WTC11 (cell line): ENCODE results near the gene LATS2. TPM values are rescaled to one million over a fixed set of nuclear protein-coding genes. Genes with fewer than 3 reads are reported as not detected.
A peak's percentile ranks its signal among the peaks of the same experiment; 100 is the strongest.

ENCODE experiments used
- ATAC-seq: fragments of 200-7000 bp; cut with Tn5 transposase; 2 replicates; pipeline ENCODE4 v1.10.0; 2021; ENCODE audit warnings: mild to moderate bottlenecking, moderate library complexity
- CTCF ChIA-PET: fragments of 300-600 bp; sonication (Branson Sonifier 250); formaldehyde crosslinking; loops from one replicate; lab custom pipeline; 2021; ENCODE audit warnings: antibody characterized with exemption; lab: Charles Lee
- POLR2A ChIA-PET: fragments of 350-600 bp; sonication (Branson Sonifier 250); formaldehyde crosslinking; loops from one replicate; lab custom pipeline; 2021; ENCODE audit warnings: antibody characterized with exemption; lab: Charles Lee
- DNase-seq: peaks from one replicate; pipeline ENCODE4 v3.0.0; 2021; ENCODE audit warnings: low spot score
- H3K27ac Mint-ChIP-seq: 2 replicates; pipeline ENCODE4 v1.8.0; 2021; ENCODE audit warnings: mixed read lengths
- H3K27me3 Mint-ChIP-seq: 2 replicates; pipeline ENCODE4 v1.8.0; 2021; ENCODE audit warnings: low read depth, mild to moderate bottlenecking, moderate library complexity, mixed read lengths
- H3K36me3 Mint-ChIP-seq: 2 replicates; pipeline ENCODE4 v1.8.0; 2021; ENCODE audit warnings: mixed read lengths
- H3K4me1 Mint-ChIP-seq: 2 replicates; pipeline ENCODE4 v1.8.0; 2022; ENCODE audit warnings: mixed read lengths
- H3K4me3 Mint-ChIP-seq: 2 replicates; pipeline ENCODE4 v1.8.0; 2021; ENCODE audit warnings: mild to moderate bottlenecking, moderate library complexity, mixed read lengths
- H3K9me3 Mint-ChIP-seq: 2 replicates; pipeline ENCODE4 v1.8.0; 2021; ENCODE audit warnings: mixed read lengths
- CREM ChIP-seq: sonication (generic); formaldehyde crosslinking; IDR thresholded peaks from 2 replicates; pipeline ENCODE4 v1.8.1; 2022; ENCODE audit warnings: mild to moderate bottlenecking, missing genetic modification reagents, moderate library complexity
- ETV6 ChIP-seq: sonication (generic); formaldehyde crosslinking; IDR thresholded peaks from 2 replicates; pipeline ENCODE4 v1.8.1; 2022; ENCODE audit warnings: mild to moderate bottlenecking, missing genetic modification reagents
- FOXP1 ChIP-seq: sonication (generic); formaldehyde crosslinking; IDR thresholded peaks from 2 replicates; pipeline ENCODE4 v1.8.0; 2022; ENCODE audit warnings: missing genetic modification reagents, mild to moderate bottlenecking, moderate library complexity, borderline replicate concordance
- HMGA2 ChIP-seq: fragments of 250-450 bp; sonication (Bioruptor Pico); IDR thresholded peaks from 2 replicates; pipeline ENCODE4 v1.4.0; 2021; ENCODE audit warnings: mild to moderate bottlenecking, moderate library complexity
- IRF2 ChIP-seq: sonication (generic); formaldehyde crosslinking; IDR thresholded peaks from 2 replicates; pipeline ENCODE4 v1.8.0; 2022; ENCODE audit warnings: low read depth, missing genetic modification reagents, borderline replicate concordance
- PRRX2 ChIP-seq: fragments of 250-450 bp; sonication (Bioruptor Pico); IDR thresholded peaks from 2 replicates; pipeline ENCODE4 v1.8.0; 2021; ENCODE audit warnings: mild to moderate bottlenecking
- ZNF263 ChIP-seq: sonication (generic); formaldehyde crosslinking; IDR thresholded peaks from 2 replicates; pipeline ENCODE4 v1.8.1; 2022; ENCODE audit warnings: low read depth, mild to moderate bottlenecking, moderate library complexity, missing genetic modification reagents
- ZNF416 ChIP-seq: fragments of 250-450 bp; sonication (Bioruptor Pico); IDR thresholded peaks from 2 replicates; pipeline ENCODE4 v1.9.0; 2021; ENCODE audit warnings: mild to moderate bottlenecking, inconsistent platforms
- total RNA-seq: library from RNA; stranded (reverse); gene quantifications from 3 replicates; pipeline ENCODE4 v1.2.3, GENCODE V29; 2021
- TF ChIP-seq, protein P1 (sequence below): sonication (generic); formaldehyde crosslinking; IDR thresholded peaks from 2 replicates; pipeline ENCODE4 v1.8.0; 2022; ENCODE audit warnings: mild to moderate bottlenecking, missing genetic modification reagents
- TF ChIP-seq, protein P2 (sequence below): sonication (generic); formaldehyde crosslinking; IDR thresholded peaks from 2 replicates; pipeline ENCODE4 v1.8.0; 2022; ENCODE audit warnings: missing genetic modification reagents
- TF ChIP-seq, protein P3 (sequence below): sonication (generic); formaldehyde crosslinking; IDR thresholded peaks from 2 replicates; pipeline ENCODE4 v1.8.1; 2022; ENCODE audit warnings: missing genetic modification reagents, borderline replicate concordance
- TF ChIP-seq, protein P4 (sequence below): sonication (generic); formaldehyde crosslinking; IDR thresholded peaks from 2 replicates; pipeline ENCODE4 v1.8.1; 2023; ENCODE audit warnings: mild to moderate bottlenecking, missing genetic modification reagents
- TF ChIP-seq, protein P5 (sequence below): sonication (generic); formaldehyde crosslinking; IDR thresholded peaks from 2 replicates; pipeline ENCODE4 v1.8.0; 2023; ENCODE audit warnings: missing genetic modification reagents, mild to moderate bottlenecking, borderline replicate concordance
- TF ChIP-seq, protein P6 (sequence below): fragments of 250-450 bp; sonication (Bioruptor Pico); IDR thresholded peaks from 2 replicates; pipeline ENCODE4 v2.1.2; 2022; ENCODE audit warnings: mild to moderate bottlenecking, moderate library complexity
- TF ChIP-seq, protein P7 (sequence below): sonication (generic); formaldehyde crosslinking; IDR thresholded peaks from 2 replicates; pipeline ENCODE4 v1.8.1; 2023; ENCODE audit warnings: mild to moderate bottlenecking, missing genetic modification reagents, moderate library complexity

The LATS2 gene
- total RNA-seq, 1 experiment from 2014 or later, result 28.9 TPM

DNA sequence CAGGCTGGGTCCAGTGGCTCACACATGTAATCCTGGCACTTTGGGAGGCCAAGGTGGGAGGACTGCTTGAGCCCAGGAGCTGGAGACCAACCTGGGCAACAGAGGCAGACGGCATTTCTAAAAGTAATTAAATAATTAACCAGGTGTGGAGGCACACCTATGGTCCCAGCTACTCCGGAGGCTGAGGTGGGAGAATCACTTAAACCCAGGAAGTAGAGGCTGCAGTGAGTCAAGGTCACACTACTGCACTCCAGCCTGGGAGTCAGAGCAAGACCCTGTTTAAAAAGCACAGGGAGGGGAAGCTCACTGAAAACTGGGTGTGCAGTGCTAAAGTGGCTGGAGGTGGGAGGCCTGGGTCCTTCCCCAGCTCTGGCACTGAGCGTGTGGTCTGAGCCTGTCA is 9.7 kb downstream of the LATS2 start:
- ChIA-PET POLR2A (interaction anchor here (1.8 kb wide), 1 partner anchor 8 kb away, joined by 4 read pairs; no protein-coding TSS in a partner anchor), CTCF (no interaction called here)
- H3K36me3 Mint-ChIP-seq, result 0 out of 2 replicates have a peak, but pooled peaks cover 6% of the 10 kb centered on the region
- ATAC-seq (no peak), DNase-seq (no peak)
- no peak overlapping the region for H3K4me3 Mint-ChIP-seq
- H3K27ac Mint-ChIP-seq, result peak overlapping the region; percentile 44
- no peaks in the 10 kb centered on the region for H3K27me3 Mint-ChIP-seq
- H3K9me3 Mint-ChIP-seq, result no peaks in the 10 kb centered on the region
- peaks cover 65% of the 10 kb centered on the region for H3K4me1 Mint-ChIP-seq
- TF ChIP-seq, protein P1, sequence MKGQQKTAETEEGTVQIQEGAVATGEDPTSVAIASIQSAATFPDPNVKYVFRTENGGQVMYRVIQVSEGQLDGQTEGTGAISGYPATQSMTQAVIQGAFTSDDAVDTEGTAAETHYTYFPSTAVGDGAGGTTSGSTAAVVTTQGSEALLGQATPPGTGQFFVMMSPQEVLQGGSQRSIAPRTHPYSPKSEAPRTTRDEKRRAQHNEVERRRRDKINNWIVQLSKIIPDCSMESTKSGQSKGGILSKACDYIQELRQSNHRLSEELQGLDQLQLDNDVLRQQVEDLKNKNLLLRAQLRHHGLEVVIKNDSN (CRISPR knock-in tag), result no peak
- TF ChIP-seq, protein P2, sequence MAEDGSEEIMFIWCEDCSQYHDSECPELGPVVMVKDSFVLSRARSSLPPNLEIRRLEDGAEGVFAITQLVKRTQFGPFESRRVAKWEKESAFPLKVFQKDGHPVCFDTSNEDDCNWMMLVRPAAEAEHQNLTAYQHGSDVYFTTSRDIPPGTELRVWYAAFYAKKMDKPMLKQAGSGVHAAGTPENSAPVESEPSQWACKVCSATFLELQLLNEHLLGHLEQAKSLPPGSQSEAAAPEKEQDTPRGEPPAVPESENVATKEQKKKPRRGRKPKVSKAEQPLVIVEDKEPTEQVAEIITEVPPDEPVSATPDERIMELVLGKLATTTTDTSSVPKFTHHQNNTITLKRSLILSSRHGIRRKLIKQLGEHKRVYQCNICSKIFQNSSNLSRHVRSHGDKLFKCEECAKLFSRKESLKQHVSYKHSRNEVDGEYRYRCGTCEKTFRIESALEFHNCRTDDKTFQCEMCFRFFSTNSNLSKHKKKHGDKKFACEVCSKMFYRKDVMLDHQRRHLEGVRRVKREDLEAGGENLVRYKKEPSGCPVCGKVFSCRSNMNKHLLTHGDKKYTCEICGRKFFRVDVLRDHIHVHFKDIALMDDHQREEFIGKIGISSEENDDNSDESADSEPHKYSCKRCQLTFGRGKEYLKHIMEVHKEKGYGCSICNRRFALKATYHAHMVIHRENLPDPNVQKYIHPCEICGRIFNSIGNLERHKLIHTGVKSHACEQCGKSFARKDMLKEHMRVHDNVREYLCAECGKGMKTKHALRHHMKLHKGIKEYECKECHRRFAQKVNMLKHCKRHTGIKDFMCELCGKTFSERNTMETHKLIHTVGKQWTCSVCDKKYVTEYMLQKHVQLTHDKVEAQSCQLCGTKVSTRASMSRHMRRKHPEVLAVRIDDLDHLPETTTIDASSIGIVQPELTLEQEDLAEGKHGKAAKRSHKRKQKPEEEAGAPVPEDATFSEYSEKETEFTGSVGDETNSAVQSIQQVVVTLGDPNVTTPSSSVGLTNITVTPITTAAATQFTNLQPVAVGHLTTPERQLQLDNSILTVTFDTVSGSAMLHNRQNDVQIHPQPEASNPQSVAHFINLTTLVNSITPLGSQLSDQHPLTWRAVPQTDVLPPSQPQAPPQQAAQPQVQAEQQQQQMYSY, result no peak
- TF ChIP-seq ETV6 (CRISPR knock-in tag) (no peak), HMGA2 (no peak), CREM (CRISPR knock-in tag) (no peak), FOXP1 (CRISPR knock-in tag) (no peak), ZNF263 (no peak), IRF2 (CRISPR knock-in tag) (no peak), PRRX2 (no peak), ZNF416 (CRISPR knock-in tag) (no peak)
- TF ChIP-seq, protein P3, sequence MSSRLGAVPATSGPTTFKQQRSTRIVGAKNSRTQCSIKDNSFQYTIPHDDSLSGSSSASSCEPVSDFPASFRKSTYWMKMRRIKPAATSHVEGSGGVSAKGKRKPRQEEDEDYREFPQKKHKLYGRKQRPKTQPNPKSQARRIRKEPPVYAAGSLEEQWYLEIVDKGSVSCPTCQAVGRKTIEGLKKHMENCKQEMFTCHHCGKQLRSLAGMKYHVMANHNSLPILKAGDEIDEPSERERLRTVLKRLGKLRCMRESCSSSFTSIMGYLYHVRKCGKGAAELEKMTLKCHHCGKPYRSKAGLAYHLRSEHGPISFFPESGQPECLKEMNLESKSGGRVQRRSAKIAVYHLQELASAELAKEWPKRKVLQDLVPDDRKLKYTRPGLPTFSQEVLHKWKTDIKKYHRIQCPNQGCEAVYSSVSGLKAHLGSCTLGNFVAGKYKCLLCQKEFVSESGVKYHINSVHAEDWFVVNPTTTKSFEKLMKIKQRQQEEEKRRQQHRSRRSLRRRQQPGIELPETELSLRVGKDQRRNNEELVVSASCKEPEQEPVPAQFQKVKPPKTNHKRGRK (CRISPR knock-in tag), result no peak
- TF ChIP-seq, protein P4, sequence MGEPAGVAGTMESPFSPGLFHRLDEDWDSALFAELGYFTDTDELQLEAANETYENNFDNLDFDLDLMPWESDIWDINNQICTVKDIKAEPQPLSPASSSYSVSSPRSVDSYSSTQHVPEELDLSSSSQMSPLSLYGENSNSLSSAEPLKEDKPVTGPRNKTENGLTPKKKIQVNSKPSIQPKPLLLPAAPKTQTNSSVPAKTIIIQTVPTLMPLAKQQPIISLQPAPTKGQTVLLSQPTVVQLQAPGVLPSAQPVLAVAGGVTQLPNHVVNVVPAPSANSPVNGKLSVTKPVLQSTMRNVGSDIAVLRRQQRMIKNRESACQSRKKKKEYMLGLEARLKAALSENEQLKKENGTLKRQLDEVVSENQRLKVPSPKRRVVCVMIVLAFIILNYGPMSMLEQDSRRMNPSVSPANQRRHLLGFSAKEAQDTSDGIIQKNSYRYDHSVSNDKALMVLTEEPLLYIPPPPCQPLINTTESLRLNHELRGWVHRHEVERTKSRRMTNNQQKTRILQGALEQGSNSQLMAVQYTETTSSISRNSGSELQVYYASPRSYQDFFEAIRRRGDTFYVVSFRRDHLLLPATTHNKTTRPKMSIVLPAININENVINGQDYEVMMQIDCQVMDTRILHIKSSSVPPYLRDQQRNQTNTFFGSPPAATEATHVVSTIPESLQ (CRISPR knock-in tag), result no peak
- TF ChIP-seq, protein P5, sequence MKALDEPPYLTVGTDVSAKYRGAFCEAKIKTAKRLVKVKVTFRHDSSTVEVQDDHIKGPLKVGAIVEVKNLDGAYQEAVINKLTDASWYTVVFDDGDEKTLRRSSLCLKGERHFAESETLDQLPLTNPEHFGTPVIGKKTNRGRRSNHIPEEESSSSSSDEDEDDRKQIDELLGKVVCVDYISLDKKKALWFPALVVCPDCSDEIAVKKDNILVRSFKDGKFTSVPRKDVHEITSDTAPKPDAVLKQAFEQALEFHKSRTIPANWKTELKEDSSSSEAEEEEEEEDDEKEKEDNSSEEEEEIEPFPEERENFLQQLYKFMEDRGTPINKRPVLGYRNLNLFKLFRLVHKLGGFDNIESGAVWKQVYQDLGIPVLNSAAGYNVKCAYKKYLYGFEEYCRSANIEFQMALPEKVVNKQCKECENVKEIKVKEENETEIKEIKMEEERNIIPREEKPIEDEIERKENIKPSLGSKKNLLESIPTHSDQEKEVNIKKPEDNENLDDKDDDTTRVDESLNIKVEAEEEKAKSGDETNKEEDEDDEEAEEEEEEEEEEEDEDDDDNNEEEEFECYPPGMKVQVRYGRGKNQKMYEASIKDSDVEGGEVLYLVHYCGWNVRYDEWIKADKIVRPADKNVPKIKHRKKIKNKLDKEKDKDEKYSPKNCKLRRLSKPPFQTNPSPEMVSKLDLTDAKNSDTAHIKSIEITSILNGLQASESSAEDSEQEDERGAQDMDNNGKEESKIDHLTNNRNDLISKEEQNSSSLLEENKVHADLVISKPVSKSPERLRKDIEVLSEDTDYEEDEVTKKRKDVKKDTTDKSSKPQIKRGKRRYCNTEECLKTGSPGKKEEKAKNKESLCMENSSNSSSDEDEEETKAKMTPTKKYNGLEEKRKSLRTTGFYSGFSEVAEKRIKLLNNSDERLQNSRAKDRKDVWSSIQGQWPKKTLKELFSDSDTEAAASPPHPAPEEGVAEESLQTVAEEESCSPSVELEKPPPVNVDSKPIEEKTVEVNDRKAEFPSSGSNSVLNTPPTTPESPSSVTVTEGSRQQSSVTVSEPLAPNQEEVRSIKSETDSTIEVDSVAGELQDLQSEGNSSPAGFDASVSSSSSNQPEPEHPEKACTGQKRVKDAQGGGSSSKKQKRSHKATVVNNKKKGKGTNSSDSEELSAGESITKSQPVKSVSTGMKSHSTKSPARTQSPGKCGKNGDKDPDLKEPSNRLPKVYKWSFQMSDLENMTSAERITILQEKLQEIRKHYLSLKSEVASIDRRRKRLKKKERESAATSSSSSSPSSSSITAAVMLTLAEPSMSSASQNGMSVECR (CRISPR knock-in tag), result no peak
- TF ChIP-seq, protein P6, sequence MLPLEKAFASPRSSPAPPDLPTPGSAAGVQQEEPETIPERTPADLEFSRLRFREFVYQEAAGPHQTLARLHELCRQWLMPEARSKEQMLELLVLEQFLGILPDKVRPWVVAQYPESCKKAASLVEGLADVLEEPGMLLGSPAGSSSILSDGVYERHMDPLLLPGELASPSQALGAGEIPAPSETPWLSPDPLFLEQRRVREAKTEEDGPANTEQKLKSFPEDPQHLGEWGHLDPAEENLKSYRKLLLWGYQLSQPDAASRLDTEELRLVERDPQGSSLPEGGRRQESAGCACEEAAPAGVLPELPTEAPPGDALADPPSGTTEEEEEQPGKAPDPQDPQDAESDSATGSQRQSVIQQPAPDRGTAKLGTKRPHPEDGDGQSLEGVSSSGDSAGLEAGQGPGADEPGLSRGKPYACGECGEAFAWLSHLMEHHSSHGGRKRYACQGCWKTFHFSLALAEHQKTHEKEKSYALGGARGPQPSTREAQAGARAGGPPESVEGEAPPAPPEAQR, result no peak
- TF ChIP-seq, protein P7, sequence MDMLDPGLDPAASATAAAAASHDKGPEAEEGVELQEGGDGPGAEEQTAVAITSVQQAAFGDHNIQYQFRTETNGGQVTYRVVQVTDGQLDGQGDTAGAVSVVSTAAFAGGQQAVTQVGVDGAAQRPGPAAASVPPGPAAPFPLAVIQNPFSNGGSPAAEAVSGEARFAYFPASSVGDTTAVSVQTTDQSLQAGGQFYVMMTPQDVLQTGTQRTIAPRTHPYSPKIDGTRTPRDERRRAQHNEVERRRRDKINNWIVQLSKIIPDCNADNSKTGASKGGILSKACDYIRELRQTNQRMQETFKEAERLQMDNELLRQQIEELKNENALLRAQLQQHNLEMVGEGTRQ, result no peak
